ENCODE measurements around the gene MRPL57.
A peak's percentile ranks its signal among the peaks of the same experiment; 100 is the strongest.
"Not testable (repeated sequence)": the region's sequence is repeated elsewhere in the genome, so short reads cannot be mapped to it uniquely, and the experiment has no call there.

The MRPL57 gene

DNA sequence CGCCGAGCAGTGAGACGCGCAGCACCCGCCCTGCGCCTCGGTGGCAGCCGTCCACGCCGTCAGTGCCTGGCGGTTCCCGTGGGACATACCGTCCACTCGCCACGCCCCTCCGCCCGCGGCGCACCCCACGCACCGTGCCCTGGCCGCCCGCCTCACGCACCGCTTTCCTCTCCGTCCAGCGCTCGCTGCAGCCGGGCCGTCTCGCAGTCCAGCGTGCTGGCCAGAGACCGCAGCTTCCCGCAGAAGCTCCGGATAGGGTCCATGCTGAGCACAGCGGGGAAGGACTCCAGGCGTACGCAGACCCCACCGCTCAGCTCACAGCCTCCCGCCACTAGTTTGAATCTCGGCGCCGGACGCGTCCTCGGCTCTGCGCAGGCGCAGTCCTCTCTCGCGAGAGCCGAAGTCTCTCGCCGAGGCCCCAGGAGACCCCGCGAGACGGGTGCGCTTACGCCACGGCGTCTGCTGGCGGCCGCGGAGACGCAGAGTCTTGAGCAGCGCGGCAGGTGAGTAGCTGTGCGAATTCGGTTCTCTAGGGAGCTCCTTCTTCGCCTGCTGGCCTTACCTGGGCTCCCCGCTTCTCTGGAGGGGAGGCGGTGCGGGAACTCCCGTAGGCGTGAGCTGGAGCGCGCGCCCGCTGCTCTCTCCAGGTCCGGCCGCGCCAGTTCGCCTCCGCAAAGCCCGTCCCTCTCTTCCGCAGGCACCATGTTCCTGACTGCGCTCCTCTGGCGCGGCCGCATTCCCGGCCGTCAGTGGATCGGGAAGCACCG is at the start of gene MRPL57, which contains the start of gene SKA3:
Gene MRPL57 (plus strand): TSS at position 444 of the 767 bp plus-strand sequence. CDS start 259 bp downstream, at position 703.
Gene SKA3 (minus strand): TSS at position 338 of the 767 bp plus-strand sequence. CDS start 75 bp downstream, at position 263.
- peak; percentile 69 for DNase-seq (ENCODE audit: low read depth)

DNA sequence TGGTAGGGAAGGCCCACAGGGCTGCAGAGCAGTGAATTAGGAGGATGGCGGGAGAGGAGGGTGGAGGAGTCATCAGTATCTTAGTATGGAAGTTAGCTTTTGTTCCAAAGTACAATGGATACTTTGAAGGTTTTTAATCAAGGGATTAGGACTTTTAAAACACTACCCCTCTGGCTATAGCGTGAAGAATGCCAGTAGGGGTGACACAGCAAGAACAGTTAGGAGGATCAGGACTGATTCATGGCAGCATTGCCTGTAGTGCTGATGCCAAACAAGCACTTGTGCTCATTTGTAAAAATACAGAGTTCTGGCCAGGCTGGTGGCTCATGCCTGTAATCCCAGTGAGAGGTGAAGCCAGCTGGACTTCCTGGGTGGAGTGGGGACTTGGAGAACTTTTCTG is 46.3 kb upstream of the MRPL57 start:
- DNase-seq (ENCODE audit: low read depth), result no peak

DNA sequence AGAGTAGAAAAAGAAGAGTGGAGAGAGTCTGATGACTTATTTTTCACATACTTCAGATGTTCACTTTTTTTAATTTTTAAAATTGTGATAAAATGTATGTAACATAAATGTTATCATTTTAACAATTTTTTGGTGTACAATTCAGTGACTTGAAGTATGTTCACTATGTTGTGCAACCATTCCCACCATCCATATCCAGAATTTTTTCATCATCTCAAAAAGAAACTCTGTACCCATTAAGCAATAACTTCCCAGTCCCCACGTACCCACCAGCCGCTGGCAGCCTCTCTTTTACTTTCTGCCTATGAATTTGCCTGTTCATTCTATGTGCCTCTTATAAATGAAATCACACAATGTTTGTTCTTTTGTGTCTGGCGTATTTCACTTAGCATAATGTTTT is 43.4 kb upstream of the MRPL57 start:
- DNase-seq (ENCODE audit: low read depth), result no peak

DNA sequence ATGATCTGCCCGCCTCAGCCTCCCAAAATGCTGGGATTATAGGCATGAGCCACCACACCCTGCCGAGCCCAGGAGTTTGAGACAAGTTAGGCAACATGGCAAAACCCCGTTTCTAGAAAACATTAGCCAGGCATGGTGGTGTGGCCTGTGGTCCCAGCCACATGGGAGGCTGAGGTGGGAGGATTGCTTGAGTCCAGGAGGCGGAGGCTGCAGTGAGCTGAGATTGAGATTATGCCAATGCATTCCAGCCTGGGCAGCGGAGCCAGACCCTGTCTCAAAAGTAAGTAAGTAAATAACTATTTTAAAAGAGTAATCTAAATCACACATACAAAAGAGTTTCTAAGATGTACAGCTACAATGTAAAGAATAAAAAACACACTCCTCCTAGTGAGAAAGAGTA is 42.0 kb upstream of the MRPL57 start:
- no peak for DNase-seq (ENCODE audit: low read depth)

DNA sequence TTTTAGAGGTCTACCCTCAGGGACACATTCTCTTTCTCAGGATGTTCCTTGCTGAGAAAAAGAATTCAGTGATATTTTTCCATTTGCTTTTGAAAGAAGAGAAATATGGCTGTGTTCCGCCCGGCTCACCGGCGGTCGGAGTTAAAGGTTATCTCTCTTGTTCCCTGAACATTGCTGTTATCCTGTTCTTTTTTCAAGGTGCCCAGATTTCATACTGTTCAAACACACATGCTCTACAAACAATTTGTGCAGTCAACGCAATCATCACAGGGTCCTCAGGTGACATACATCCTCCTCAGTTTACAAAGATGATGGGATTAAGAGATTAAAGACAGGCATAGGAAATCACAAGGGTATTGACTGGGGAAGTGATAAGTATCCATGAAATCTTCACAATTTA is 40.6 kb upstream of the MRPL57 start:
- DNase-seq (ENCODE audit: low read depth), result not testable (repeated sequence)

DNA sequence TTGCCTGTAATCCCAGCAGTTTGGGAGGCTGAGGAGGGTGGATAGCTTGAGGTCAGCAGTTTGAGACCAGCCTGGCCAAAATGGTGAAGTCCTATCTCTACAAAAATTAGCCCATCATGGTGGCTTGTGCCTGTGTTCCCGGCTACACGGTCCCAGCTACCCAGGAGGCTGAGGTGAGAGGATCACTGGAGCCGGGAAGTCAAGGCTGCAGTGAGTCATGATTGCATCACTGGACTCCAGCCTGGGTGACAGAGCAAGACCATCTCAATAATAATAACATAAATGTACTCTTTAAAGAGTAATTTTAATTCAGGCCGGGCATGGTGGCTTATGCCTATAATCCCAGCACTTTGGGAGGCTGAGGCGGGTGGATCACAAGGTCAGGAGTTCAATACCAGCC is 38.8 kb upstream of the MRPL57 start:
- no peak for DNase-seq (ENCODE audit: low read depth)

DNA sequence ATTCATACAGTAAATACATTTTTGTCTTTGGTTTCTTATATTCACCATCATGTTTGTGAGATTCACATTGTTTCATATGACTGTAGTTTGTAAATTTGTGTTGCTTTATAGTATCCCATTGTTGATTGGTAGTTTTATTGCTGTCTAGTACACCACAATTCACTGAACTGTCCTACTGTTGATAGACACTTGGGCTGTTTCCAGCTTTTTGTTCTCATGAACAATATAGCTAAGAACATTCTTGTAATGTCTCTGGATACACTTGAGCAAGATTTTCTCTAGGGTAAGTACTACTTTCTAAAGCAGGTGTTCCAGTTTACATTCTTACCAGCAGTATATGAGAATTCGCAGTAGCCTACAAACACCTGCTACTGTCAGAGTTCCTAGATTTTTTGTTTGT is 37.9 kb upstream of the MRPL57 start:
- no peak for DNase-seq (ENCODE audit: low read depth)

DNA sequence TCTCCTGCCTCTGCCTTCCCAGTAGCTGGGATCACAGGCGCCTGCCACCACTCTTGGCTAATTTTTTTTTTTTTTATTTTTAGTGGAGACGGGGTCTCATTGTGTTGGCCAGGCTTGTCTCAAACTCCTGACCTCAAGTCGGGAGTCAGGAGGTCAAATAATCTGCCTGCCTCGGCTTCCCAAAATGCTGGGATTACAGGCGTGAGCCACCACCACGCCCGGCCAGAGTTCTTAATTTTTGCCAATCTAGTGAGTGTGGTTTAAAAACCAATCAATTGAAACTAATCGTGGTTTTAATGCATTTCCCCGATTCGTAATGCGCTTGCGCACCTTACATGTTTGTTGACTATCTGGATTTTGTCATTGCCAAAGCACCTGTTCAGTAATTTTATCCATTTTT is 37.1 kb upstream of the MRPL57 start:
- no peak for DNase-seq (ENCODE audit: low read depth)

DNA sequence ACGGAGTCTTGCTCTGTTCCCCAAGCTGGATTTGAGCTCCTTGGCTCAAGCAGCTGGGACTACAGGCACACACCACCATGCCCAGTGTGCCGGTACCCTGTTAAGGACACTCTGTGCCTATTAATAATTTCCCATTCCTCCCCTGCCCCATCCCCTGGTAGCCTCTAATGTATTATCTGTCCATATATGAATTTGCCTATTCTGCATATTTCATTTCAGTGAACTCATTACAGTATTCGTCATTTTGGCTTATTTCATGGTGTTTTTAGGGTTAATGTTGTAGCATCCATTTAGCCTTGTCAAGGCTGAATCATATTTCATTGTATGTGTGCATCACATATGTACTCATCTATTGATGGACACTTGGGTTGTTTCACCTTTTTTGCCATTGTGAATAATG is 33.7 kb upstream of the MRPL57 start:
- DNase-seq (ENCODE audit: low read depth), result no peak

DNA sequence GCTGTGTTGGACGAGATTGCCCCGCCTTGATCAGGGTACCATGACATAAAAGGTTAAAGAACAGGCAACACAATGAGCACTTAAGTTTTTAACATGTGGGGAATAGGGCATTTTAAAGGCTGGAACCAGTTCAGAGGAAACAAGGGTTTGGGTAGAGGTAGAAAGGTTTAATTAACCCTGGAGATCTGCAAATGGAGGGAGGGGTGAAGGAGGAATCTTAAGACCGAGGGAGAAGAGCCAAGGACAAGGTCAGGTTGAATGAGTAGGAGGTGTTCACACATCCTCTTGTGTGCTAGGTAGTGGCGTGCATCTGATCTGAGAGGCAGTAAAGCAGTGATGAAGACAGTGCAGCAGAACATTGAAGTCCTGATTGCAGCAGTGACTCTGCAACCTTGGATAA is 28.6 kb upstream of the MRPL57 start:
- DNase-seq (ENCODE audit: low read depth), result no peak

DNA sequence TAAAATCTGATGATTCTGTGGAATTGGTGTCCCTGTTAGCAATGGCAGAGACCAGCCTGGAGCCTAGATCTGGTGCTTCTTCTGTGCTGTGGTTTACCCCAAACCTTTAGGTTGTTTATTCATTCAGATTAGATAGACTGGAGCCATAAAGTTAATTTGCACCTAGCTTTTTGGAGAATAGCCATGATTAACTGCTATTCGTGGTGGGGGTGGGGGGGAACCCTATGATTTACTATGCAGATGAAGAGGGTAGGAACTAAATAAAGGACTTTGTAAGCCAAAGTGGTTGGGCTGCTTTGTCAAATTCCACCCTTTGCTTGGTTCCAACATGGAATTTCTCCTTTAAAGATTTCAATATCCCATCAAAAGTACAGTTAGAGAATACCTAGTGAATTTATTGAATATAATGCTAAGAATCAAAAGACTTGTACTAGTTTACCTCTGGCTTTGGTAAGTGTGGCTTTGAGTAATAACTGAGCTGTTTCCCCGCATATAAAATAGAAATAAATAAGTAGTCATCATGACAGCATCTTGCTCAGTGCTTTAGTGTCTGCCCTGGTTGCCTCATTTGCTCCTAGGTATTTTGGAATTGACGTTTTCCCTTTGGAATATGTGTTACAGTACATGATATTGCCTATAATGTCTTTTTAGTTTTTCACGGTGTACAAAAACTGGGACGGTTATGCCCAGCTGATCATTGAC is 27.8 kb upstream of the MRPL57 start:
- no peak for DNase-seq (ENCODE audit: low read depth)

DNA sequence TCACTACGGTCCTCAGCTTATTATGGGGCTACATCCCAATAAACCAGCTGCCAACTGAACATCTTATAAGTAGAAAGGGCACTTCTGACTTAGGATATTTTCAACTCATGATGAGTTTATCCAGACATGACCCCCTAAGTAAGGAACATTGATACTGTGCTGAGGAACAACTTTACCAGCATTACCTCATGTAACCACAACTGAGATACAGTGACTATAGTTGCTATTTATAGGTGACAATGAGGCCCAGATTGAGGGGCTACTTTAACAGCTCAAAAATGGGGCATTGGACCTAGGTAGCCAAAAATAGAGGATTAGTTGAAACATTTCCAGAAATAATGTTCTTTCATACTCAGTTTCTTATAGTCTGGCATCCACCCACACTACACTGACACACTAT is 26.9 kb upstream of the MRPL57 start:
- DNase-seq (ENCODE audit: low read depth), result no peak

DNA sequence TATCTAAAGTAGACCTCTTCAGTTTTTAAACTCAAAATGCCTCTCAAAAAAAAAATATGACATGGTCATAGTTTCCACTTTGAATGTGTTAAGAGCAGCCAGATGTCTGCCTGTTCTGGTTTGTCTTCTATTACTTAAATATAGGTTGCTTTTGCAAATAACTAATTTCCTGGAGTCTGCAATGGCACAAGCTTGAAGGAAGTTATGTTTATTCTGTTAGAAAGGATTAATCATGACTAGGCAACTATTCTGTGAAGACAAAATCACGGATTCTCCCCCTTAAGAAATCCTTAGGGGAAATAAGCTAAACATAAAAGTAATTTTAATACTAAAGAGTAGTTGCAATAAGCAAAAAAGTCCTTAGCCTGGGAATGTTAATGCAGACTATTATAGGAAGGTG is 26.4 kb upstream of the MRPL57 start:
- DNase-seq (ENCODE audit: low read depth), result no peak

DNA sequence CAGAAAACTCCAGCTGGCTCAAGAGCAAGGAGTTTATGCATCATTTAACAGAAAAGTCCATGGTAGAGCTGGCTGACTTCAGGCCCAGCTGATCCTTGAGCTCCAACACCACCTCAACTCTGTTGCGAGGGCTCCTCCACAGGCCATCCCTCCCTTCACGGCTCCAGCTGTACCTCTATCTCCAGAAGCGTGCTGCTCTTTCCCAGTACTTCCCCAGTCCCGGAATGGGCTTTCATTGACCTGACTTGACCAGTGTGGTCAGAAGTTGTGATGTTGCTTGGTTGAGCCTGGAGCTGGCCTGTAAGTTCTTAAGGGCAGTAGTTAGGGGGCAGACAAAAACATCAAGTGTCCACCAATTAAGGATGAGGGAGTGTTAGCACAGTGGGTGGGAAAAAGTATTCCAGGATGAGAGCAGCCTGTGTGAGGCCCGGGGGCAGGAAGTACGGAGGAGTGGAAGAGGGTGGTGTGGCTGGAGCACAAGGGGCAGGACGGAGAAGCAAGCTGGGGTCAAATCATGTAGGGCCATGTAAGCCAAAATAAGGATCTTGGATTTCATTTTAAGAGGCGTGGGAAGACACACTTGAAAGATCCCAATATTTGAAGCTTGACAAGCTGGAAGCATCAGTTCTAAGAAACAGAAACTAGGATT is 24.1 kb upstream of the MRPL57 start:
- no peak for DNase-seq (ENCODE audit: low read depth)

DNA sequence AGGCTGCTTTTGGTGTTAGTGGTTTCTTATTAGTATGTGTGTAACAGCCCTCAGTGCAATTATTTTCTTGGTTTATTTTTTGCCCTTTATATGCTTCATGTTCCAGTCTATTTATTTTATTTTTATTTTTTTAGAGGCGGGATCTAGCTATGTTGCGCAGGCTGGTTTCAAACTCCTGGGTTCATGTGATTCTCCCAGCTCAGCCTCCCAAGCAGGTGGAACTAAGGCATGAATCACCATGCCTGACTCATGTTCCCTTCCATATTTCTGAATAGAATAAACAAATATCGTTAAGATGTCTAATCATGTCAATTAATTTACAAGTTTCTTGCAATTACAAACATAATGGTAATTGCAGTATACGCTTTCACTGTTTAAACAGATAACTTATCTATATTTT is 11.8 kb upstream of the MRPL57 start:
- DNase-seq (ENCODE audit: low read depth), result no peak

DNA sequence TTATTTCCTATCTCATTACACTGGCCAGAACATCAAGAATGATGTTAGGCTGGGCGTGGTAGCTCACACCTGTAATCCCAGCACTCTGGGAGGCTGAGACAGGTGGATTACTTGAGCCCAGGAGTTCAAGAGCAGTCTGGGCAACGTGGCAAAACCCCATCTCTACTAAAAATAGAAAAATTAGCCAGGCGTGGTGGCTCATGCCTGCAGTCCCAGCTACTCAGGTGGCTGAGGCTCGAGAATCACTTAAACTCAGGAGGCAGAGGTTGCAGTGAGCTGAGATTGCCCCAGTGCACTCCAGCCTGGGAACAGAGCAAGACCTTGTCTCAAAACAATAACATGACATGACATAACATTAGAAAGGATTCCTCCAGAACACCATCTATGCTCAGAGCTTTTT is 10.9 kb upstream of the MRPL57 start:
- DNase-seq (ENCODE audit: low read depth), result not testable (repeated sequence)

DNA sequence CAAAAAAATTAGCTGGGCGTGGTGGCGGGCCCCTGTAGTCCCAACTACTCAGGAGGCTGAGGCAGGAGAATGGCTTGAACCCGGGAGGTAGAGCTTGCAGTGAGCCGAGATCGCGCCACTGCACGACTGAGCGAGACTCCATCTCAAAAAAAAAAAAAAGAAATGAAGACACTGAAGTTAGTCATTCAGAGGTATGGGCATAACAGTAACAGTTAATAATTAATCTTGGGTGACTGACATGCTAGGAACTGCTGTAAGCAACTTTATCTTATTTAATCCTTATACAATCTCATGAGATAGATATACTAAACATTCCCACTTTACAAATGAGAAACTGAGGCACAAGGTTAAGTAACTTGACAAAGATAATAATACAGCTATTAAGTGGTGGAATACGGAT is 5.0 kb upstream of the MRPL57 start:
- DNase-seq (ENCODE audit: low read depth), result no peak

DNA sequence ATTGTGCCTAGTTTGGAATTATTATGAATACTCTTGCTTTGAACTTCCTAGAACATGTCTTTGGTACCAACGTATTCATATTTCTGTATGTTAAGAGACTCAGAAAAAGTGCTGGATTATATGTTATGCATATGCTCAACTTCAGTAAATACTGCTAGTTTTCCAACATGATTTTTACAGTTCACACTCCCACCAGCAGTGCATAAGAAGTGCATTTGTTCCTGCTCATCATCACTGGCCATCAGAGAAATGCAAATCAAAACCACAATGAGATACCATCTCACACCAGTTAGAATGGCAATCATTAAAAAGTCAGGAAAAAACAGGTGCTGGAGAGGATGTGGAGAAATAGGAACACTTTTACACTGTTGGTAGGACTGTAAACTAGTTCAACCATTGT is 2.7 kb upstream of the MRPL57 start:
- not testable (repeated sequence) for DNase-seq (ENCODE audit: low read depth)

DNA sequence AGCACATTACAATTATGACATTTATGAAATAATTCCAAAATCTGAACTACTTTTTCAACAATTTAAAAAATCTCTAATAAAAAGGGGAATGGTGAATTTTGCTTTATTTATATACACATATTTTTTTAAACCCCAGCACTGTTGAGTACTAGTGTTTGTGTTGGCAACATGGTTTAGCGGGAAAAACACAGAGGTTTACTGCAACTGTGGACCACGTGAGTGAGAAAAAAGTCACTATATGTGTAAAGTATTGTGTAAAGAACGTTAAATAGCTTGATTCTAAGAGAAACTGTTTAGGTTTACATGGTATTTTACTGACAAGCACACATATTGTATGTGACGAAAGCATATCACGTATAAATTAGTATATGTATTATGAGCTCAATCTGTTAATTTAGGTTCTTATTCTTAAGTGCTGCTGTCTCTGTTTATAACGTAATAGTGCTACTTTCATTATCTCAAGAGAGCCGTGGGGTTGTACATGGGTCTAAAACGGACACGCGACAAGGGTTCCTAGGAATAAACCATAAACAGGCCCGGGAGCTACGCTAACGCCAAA is 723 bp upstream of the MRPL57 start:
- no peak for DNase-seq (ENCODE audit: low read depth)

DNA sequence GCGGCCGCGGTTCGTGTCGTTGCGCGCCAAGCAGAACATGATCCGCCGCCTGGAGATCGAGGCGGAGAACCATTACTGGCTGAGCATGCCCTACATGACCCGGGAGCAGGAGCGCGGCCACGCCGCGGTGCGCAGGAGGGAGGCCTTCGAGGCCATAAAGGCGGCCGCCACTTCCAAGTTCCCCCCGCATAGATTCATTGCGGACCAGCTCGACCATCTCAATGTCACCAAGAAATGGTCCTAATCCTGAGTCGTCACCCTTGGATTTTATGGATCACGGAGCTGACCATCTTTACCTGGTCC is 475 bp downstream of the MRPL57 start:
- no peak for DNase-seq (ENCODE audit: low read depth)

DNA sequence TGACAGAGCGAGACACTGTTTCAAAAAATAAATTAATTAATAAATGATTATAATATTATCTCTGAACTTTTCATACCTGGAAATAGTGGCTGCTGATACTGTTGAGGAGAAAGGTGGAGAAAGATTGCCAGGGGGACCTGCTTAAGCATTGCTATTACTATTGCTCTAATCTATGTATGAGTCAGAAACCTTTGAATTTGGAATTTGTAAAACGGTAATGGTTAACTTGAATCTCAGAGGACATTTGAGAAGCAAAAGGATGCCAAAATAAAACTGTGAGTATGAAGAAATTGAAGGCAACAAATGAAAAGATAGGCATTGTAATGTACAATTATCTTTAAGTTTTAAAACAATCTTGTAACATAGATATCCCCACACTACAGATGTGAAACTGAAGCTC is 5.2 kb downstream of the MRPL57 start:
- no peak for DNase-seq (ENCODE audit: low read depth)

DNA sequence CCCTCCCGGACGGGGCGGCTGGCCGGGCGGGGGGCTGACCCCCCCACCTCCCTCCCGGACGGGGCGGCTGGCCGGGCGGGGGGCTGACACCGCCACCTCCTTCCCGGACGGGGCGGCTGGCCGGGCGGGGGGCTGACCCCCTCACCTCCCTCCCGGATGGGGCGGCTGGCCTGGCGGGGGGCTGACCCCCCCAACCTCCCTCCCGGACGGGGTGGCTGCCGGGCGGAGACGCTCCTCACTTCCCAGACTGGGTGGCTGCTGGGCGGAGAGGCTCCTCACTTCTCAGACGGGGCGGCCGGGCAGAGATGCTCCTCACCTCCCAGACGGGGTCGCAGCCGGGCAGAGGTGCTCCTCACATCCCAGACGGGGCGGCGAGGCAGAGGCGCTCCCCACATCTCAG is 10.0 kb downstream of the MRPL57 start:
- DNase-seq (ENCODE audit: low read depth), result not testable (repeated sequence)

DNA sequence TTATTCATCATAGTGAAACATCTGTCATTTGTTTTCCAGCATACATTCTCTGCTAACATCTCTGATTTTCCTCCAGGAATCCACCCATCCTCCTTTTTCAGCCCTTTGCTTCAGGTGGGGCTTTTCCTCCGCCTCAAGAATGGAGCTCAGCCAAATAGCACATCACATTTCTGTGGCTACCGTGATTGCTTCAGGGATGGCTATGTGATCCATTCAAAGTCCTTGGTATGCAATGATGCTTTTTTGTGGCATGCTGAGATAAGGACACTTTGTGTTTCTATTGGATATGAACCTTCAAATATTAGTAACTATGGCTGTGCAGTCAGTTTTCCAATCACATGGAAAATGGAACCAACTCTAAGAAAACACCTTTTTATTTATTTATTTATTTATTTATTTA is 18.3 kb downstream of the MRPL57 start:
- DNase-seq (ENCODE audit: low read depth), result not testable (repeated sequence)
